NK-92 treated with Interleukin-12 subunit alpha and Interleukin-12 subunit beta, amount 100 ng/mL, for 24 hours (cell line): ENCODE results near the gene APOA4.

ENCODE experiments used
- DNase-seq: peaks from one replicate; lab custom pipeline; 2025; lab: John Stamatoyannopoulos, UW

Gene APOA4

GRCh38 chr11:116830184-116830912 lies 7.2 kb upstream of the APOA4 start:
- no peak for DNase-seq

DNA sequence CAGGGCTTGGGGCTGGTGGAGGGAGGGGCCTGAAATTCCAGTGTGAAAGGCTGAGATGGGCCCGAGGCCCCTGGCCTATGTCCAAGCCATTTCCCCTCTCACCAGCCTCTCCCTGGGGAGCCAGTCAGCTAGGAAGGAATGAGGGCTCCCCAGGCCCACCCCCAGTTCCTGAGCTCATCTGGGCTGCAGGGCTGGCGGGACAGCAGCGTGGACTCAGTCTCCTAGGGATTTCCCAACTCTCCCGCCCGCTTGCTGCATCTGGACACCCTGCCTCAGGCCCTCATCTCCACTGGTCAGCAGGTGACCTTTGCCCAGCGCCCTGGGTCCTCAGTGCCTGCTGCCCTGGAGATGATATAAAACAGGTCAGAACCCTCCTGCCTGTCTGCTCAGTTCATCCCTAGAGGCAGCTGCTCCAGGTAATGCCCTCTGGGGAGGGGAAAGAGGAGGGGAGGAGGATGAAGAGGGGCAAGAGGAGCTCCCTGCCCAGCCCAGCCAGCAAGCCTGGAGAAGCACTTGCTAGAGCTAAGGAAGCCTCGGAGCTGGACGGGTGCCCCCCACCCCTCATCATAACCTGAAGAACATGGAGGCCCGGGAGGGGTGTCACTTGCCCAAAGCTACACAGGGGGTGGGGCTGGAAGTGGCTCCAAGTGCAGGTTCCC lies 6.5 kb upstream of the APOA4 start, which contains the start of gene APOC3:
Gene APOC3, plus strand, starts transcription at position 383 of the 659 bp plus-strand sequence. CDS start 676 bp downstream, outside the sequence.
- DNase-seq, result no peak

DNA sequence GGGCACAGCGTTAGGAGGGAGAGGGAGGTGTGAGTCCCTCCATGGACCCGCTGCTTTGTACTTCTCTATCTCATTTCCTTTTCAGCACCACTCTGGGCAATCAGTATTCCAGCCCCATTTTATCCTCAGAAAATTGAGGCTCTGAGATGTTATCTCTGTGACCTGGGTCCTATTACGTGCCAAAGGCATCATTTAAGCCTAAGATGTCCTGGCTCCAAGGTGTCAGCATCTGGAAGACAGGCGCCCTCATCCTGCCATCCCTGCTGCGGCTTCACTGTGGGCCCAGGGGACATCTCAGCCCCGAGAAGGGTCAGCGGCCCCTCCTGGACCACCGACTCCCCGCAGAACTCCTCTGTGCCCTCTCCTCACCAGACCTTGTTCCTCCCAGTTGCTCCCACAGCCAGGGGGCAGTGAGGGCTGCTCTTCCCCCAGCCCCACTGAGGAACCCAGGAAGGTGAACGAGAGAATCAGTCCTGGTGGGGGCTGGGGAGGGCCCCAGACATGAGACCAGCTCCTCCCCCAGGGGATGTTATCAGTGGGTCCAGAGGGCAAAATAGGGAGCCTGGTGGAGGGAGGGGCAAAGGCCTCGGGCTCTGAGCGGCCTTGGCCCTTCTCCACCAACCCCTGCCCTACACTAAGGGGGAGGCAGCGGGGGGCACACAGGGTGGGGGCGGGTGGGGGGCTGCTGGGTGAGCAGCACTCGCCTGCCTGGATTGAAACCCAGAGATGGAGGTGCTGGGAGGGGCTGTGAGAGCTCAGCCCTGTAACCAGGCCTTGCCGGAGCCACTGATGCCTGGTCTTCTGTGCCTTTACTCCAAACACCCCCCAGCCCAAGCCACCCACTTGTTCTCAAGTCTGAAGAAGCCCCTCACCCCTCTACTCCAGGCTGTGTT lies 5.8 kb upstream of the APOA4 start:
- DNase-seq, result no peak

- no peak for DNase-seq
These were observed 4.4 kb upstream of the APOA4 start for GRCh38 chr11:116827461-116827860.

GRCh38 chr11:116826751-116827431 lies 3.8 kb upstream of the APOA4 start:
- DNase-seq, result no peak

DNA sequence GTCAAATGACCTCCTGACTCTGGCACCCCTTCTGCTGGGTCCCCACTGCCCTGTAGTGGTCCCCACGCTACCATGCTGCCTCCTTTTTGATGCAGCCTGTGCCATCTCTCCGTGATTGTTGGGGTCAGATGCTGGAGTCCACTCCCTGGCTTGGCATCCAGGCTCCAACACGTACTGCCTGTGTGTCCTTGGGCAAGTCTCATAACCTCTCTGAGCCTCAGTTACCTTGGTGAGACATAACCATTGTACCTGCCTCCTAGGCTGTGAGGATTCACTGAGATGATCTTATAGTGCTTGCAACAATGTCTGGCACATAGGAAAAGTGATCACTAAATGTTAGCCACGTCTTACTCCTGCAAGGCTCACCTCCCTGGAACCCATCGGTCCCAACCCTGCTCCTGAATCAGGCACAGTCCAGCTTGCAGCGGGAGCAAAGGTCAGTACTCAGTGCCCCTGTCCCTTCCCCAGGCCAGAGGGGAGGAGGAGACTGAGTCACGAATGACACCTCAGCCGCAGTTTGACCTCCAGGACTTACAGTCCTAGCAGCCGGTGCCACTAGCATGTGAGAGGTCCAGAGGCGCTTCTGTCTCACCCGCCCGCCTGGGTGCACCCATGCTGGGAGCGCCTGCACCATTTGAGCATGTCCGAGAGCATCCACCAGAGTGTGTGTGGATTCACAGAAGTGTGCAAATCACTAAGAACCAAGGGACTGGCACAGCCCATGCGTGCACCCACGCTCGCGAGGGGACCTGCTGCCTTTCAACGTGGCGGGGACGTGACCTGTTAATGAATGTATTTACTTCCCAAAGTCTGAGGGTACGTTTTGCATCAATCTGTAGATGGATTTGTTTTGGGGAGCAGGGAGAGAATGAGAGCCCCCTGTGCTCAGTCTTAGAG lies 3.0 kb upstream of the APOA4 start:
- DNase-seq, result no peak

GRCh38 chr11:116825434-116825833 lies 2.3 kb upstream of the APOA4 start:
- no peak for DNase-seq

DNA sequence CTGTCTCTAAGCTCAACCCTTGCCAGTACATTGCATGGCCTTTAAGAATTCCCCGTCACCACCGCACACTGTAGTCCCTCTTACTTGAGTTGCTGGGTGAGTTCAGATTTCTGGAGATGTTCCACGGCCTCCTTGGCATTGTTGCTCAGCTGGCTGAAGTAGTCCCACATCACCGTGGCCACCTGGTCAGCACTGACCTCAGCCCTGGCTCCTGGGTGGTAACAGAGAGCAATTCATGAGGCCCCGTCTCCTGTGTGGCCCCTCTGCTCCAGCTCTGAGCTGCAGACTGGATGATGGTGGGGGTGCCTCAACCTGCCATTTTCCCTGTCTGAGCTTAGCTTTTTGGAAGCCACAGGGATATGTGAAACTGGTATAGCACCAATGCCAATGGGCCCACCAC lies 529 bp downstream of the APOA4 start:
- DNase-seq, result no peak

- no peak for DNase-seq
These were observed 1.8 kb downstream of the APOA4 start for GRCh38 chr11:116821050-116821918.

DNA sequence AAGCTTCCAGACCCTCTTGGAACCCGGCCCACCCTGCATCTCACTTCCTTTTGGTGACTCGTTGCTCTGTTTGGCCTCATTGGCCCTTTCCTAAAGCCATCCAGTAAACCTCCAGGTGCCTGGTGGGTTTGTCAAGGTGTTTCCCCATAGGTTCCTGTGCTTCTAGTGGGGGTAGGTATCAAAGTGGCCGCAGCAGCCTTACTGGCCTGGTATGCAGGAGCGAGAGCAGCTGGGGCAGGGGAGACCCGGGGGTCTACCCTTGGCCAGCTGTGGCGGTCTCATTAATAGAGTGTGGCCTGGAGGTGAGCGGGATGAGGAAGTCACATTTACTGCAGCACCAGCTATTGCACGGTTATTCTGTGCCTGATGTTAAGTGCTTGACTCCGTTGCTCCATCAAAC lies 4.1 kb downstream of the APOA4 start:
- DNase-seq, result no peak

DNA sequence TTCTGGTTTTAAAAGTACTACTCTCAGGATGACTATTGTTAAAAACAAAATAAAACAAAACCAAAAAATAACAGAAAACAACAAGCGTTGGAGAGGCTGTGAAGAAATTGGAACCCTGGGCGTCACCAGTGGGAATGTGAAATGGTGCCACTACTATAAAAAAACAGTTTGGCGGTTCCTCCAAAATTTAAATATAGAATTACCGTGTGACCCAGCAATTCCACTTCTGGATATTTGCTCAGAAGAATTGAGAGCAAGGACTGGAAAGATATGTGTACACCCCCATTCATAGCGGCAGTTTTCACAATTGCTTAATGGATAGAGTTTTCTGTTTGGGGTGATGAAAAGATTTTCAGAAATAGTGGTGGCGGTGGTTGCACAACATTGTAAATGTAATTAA lies 8.6 kb downstream of the APOA4 start:
- DNase-seq, result no peak

GRCh38 chr11:116813781-116814471 lies 9.2 kb downstream of the APOA4 start:
- no peak for DNase-seq

GRCh38 chr11:116813170-116813569 lies 9.9 kb downstream of the APOA4 start:
- no peak for DNase-seq

DNA sequence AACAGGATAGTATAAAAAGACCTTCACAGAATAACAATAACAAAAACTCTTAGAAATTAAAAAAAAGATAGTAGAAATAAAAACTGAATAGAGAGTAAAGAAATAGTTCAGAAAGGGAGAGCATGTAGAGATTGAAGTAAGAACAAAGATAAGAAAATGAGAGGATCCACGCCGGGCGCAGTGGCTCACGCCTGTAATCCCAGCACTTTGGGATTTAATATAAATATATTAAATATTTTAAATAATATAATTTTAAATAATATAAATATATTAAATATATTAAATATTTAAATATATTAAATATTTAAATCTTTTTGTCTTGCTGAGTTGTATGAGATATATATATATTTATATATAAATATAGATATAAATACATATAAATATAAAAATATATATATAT lies 11.0 kb downstream of the APOA4 start:
- no peak for DNase-seq

GRCh38 chr11:116811194-116811593 lies 11.9 kb downstream of the APOA4 start:
- DNase-seq, result no peak

- DNase-seq, result no peak
These were observed 14.6 kb downstream of the APOA4 start for GRCh38 chr11:116808262-116809175.

- no peak for DNase-seq
These were observed 15.4 kb downstream of the APOA4 start for GRCh38 chr11:116807601-116808261.

GRCh38 chr11:116804001-116804400 lies 19.1 kb downstream of the APOA4 start:
- DNase-seq, result no peak
